Neuronal stem cell (in vitro differentiated cells): ENCODE results near the gene TF.

Experiments
- DNase-seq: peaks from one replicate; pipeline ENCODE4 v3.0.0-alpha.2; 2013; ENCODE audit warnings: low spot score
- H2AFZ ChIP-seq: one replicate; pipeline ENCODE4 v1.6.1; 2013; ENCODE audit warnings: mild to moderate bottlenecking, low read length, inconsistent platforms
- H2AK5ac ChIP-seq: 2 replicates; pipeline ENCODE4 v1.6.1; 2013; ENCODE audit warnings: low read depth, mild to moderate bottlenecking, inconsistent platforms, low read length, moderate library complexity, mixed read lengths
- H2BK120ac ChIP-seq: 2 replicates; pipeline ENCODE4 v1.6.1; 2013; ENCODE audit warnings: low read depth, mild to moderate bottlenecking, inconsistent platforms, low read length, moderate library complexity, mixed read lengths
- H2BK12ac ChIP-seq: one replicate; pipeline ENCODE4 v1.6.1; 2013; ENCODE audit warnings: low read length, inconsistent platforms
- H2BK15ac ChIP-seq: 2 replicates; pipeline ENCODE4 v1.6.1; 2013; ENCODE audit warnings: mild to moderate bottlenecking, low read length, inconsistent platforms, mixed read lengths
- H2BK5ac ChIP-seq: one replicate; pipeline ENCODE4 v1.6.1; 2013; ENCODE audit warnings: inconsistent platforms, mild to moderate bottlenecking, low read length, moderate library complexity
- H3K14ac ChIP-seq: one replicate; pipeline ENCODE4 v1.6.1; 2013; ENCODE audit warnings: low read length, inconsistent platforms
- H3K18ac ChIP-seq: 2 replicates; pipeline ENCODE4 v1.6.1; 2013; ENCODE audit warnings: low read length, inconsistent platforms
- H3K23ac ChIP-seq: 2 replicates; pipeline ENCODE4 v1.6.1; 2013; ENCODE audit warnings: low read depth, mild to moderate bottlenecking, mixed read lengths, low read length, inconsistent platforms; ENCODE audit not compliant: poor library complexity
- H3K27ac ChIP-seq: replicated peaks from 3 replicates; pipeline ENCODE4 v1.5.1; 2013; ENCODE audit warnings: low read length, inconsistent platforms
- H3K27me3 ChIP-seq, 3 experiments: 2 replicates each; pipeline ENCODE4 v1.6.1; 2013; ENCODE audit warnings: low read length in 3 of 3, mild to moderate bottlenecking in 2 of 3, inconsistent platforms in 1 of 3, low read depth in 1 of 3, mixed read lengths in 1 of 3, moderate library complexity in 1 of 3; ENCODE audit not compliant: control insufficient read depth in 3 of 3, insufficient read depth in 3 of 3
- H3K36me3 ChIP-seq, 2 donors: replicated peaks in 1 of 2; 2 replicates each; pipeline ENCODE4 v1.6.1; 2013; ENCODE audit warnings: low read length in 2 of 2; ENCODE audit not compliant: control insufficient read depth in 2 of 2, insufficient read depth in 2 of 2
- H3K4ac ChIP-seq: 2 replicates; pipeline ENCODE4 v1.6.1; 2013; ENCODE audit warnings: inconsistent platforms, mild to moderate bottlenecking, low read length, moderate library complexity
- H3K4me1 ChIP-seq, 2 donors: 1 replicate in 1 of 2; 2 replicates in 1 of 2; pipeline ENCODE4 v1.6.1; 2013; ENCODE audit warnings: low read length in 2 of 2, low read depth in 1 of 2; ENCODE audit not compliant: control insufficient read depth in 2 of 2, insufficient read depth in 1 of 2
- H3K4me2 ChIP-seq: one replicate; pipeline ENCODE4 v1.6.1; 2013; ENCODE audit warnings: mild to moderate bottlenecking, low read length, inconsistent platforms; ENCODE audit not compliant: insufficient read depth, poor library complexity, severe bottlenecking
- H3K4me3 ChIP-seq, 2 donors: 2 replicates each; pipeline ENCODE4 v1.5.1; 2013; ENCODE audit warnings: low read length in 2 of 2, mild to moderate bottlenecking in 2 of 2, inconsistent platforms in 1 of 2, moderate library complexity in 1 of 2
- H3K79me1 ChIP-seq: one replicate; pipeline ENCODE4 v1.6.1; 2013; ENCODE audit warnings: low read depth, mild to moderate bottlenecking, inconsistent platforms, low read length, moderate library complexity
- H3K9ac ChIP-seq: one replicate; pipeline ENCODE4 v1.6.1; 2013; ENCODE audit warnings: mild to moderate bottlenecking, low read depth, low read length, inconsistent platforms; ENCODE audit not compliant: poor library complexity
- H3K9me3 ChIP-seq, 2 donors: replicated peaks in 1 of 2; 2 replicates each; pipeline versions ENCODE3 to v1.6.1; 2013; ENCODE audit warnings: low read length in 2 of 2, mild to moderate bottlenecking in 2 of 2, inconsistent platforms in 1 of 2, low read depth in 1 of 2, mixed read lengths in 1 of 2, moderate library complexity in 1 of 2; ENCODE audit not compliant: control insufficient read depth in 2 of 2, insufficient read depth in 1 of 2
- H4K8ac ChIP-seq: one replicate; pipeline ENCODE4 v1.6.1; 2013; ENCODE audit warnings: low read depth, mild to moderate bottlenecking, inconsistent platforms, low read length, moderate library complexity
- H4K91ac ChIP-seq: one replicate; pipeline ENCODE4 v1.6.1; 2013; ENCODE audit warnings: low read length, low read depth, mild to moderate bottlenecking, inconsistent platforms; ENCODE audit not compliant: poor library complexity
- WGBS, 2 donors: extraction: QIAGEN DNeasy Blood & Tissue Kit; methylation state at CpG; one replicate each; pipeline ENCODE4 v1.1.7; 2013; ENCODE audit warnings: missing lambda C conversion rate in 2 of 2, mixed read lengths in 1 of 2; ENCODE audit not compliant: insufficient read length in 2 of 2, insufficient replicate concordance in 1 of 2; ENCODE audit errors: extremely low coverage in 2 of 2; 5-methylcytosine and 5-hydroxymethylcytosine counted together

Gene TF

GRCh38 chr3:133765256-133765655 is 19.1 kb downstream of the TF start:
- Histone ChIP-seq H3K9ac (no peak overlapping the region), H2AK5ac (no peak overlapping the region), H4K91ac (no peak overlapping the region), H3K4me3 (peak overlapping the region in 1 of 2 donors; percentile 46), H3K4me2 (no peak overlapping the region), H3K79me1 (no peaks in the 10 kb centered on the region), H2BK120ac (no peak overlapping the region), H4K8ac (no peak overlapping the region), H2AFZ (no peak overlapping the region), H3K18ac (no peak overlapping the region), H3K23ac (no peak overlapping the region), H3K4ac (no peak overlapping the region), H3K27me3 (peaks cover 0 to 24% (median 0%) of the 10 kb centered on the region in 3 experiments), H3K14ac (no peak overlapping the region), H3K36me3 (no peaks in the 10 kb centered on the region), H2BK5ac (no peak overlapping the region), H2BK15ac (no peak overlapping the region), H3K4me1 (no peaks in the 10 kb centered on the region), H3K9me3 (no peaks in the 10 kb centered on the region), H2BK12ac (no peak overlapping the region), H3K27ac (no peak overlapping the region)
- no peak for DNase-seq

GRCh38 chr3:133767607-133768006 is 21.4 kb downstream of the TF start:
- Histone ChIP-seq H3K18ac (no peak overlapping the region), H2AK5ac (no peak overlapping the region), H2BK15ac (no peak overlapping the region), H3K14ac (no peak overlapping the region), H3K27me3 (peaks cover 0 to 22% (median 0%) of the 10 kb centered on the region in 3 experiments), H2BK12ac (no peak overlapping the region), H3K23ac (no peak overlapping the region), H3K9ac (no peak overlapping the region), H3K4me3 (no peak overlapping the region), H2BK120ac (no peak overlapping the region), H3K27ac (no peak overlapping the region), H3K4ac (no peak overlapping the region), H3K9me3 (no peaks in the 10 kb centered on the region), H3K4me2 (no peak overlapping the region), H4K91ac (no peak overlapping the region), H4K8ac (no peak overlapping the region), H2BK5ac (no peak overlapping the region), H3K4me1 (no peaks in the 10 kb centered on the region), H2AFZ (no peak overlapping the region), H3K79me1 (no peaks in the 10 kb centered on the region), H3K36me3 (no peaks in the 10 kb centered on the region)
- WGBS, 2 donors = no CpG with 5 or more reads among the region's 1 CpG
- no peak for DNase-seq

GRCh38 chr3:133769536-133769935 is 23.3 kb downstream of the TF start:
- no CpG with 5 or more reads among the region's 3 CpGs for WGBS, 2 donors
- Histone ChIP-seq H4K8ac (no peak overlapping the region), H3K4me1 (no peaks in the 10 kb centered on the region), H4K91ac (no peak overlapping the region), H2AK5ac (no peak overlapping the region), H3K79me1 (no peaks in the 10 kb centered on the region), H2AFZ (no peak overlapping the region), H3K36me3 (no peaks in the 10 kb centered on the region), H3K4me2 (no peak overlapping the region), H3K9ac (no peak overlapping the region), H2BK12ac (no peak overlapping the region), H3K27ac (no peak overlapping the region), H2BK5ac (no peak overlapping the region), H2BK120ac (no peak overlapping the region), H3K4me3 (no peak overlapping the region), H2BK15ac (no peak overlapping the region), H3K23ac (no peak overlapping the region), H3K18ac (no peak overlapping the region), H3K14ac (no peak overlapping the region), H3K27me3 (peaks cover 0 to 15% (median 0%) of the 10 kb centered on the region in 3 experiments), H3K9me3 (no peaks in the 10 kb centered on the region), H3K4ac (no peak overlapping the region)
- DNase-seq = no peak

GRCh38 chr3:133773732-133774131 is 27.5 kb downstream of the TF start:
- Histone ChIP-seq H2AK5ac (no peak overlapping the region), H4K91ac (no peak overlapping the region), H2BK15ac (no peak overlapping the region), H3K36me3 (no peaks in the 10 kb centered on the region), H2BK5ac (no peak overlapping the region), H3K9me3 (no peaks in the 10 kb centered on the region), H3K27ac (no peak overlapping the region), H2AFZ (no peak overlapping the region), H3K4me3 (no peak overlapping the region), H4K8ac (no peak overlapping the region), H3K18ac (no peak overlapping the region), H3K79me1 (no peaks in the 10 kb centered on the region), H3K27me3 (peaks cover 0 to 8% (median 0%) of the 10 kb centered on the region in 3 experiments), H3K4me1 (no peaks in the 10 kb centered on the region), H3K23ac (no peak overlapping the region), H3K4ac (no peak overlapping the region), H2BK120ac (no peak overlapping the region), H3K14ac (no peak overlapping the region), H3K9ac (no peak overlapping the region), H3K4me2 (no peak overlapping the region), H2BK12ac (no peak overlapping the region)
- no peak for DNase-seq
- no CpG with 5 or more reads among the region's 3 CpGs for WGBS, 2 donors
